GM12878 (cell line): ENCODE measurements around the gene BEAN1. TPM values are rescaled to one million over a fixed set of nuclear protein-coding genes. Genes with fewer than 3 reads are reported as not detected.

Source experiments
- ATAC-seq: fragments of 200-7000 bp; cut with Tn5 transposase; 3 replicates; pipeline ENCODE4 v1.9.1; 2020; ENCODE audit warnings: mild to moderate bottlenecking, moderate library complexity
- BruUV-seq: library from RNA; stranded (reverse); fragments of 400-500 nt; replicated peaks from 2 replicates; lab custom pipeline; 2021; lab: Mats Ljungman, UMichigan
- CTCF ChIA-PET: fragments of 300-600 bp; sonication (Branson Sonifier 250); formaldehyde crosslinking; extraction: SDS; loops from one replicate; lab custom pipeline; 2021; ENCODE audit warnings: inconsistent platforms; lab: Yijun Ruan, JAX
- POLR2A ChIA-PET: fragments of 350-600 bp; formaldehyde crosslinking; extraction: SDS; loops from one replicate; lab custom pipeline; 2021; ENCODE audit warnings: inconsistent platforms; lab: Charles Lee
- RAD21 ChIA-PET: fragments of 300-600 bp; sonication (Branson Sonifier 250); formaldehyde crosslinking; loops from one replicate; lab custom pipeline; 2023; ENCODE audit warnings: antibody characterized with exemption; ENCODE audit not compliant: unreplicated experiment; lab: Charles Lee
- SMC1A ChIA-PET: fragments of 300-600 bp; sonication (Branson Sonifier 250); formaldehyde crosslinking; loops from one replicate; lab custom pipeline; 2023; ENCODE audit not compliant: unreplicated experiment, uncharacterized antibody; lab: Charles Lee
- DNase-seq: peaks from one replicate; pipeline ENCODE4 v3.0.0-alpha.2; 2011; ENCODE audit warnings: low read depth, low spot score
- FAIRE-seq: peaks from 3 replicates; lab custom pipeline; 2011; peaks lifted over from hg19 to GRCh38; lab: Jason Lieb, UNC
- H2AFZ ChIP-seq: 2 replicates; pipeline ENCODE4 v1.6.0; 2011; ENCODE audit warnings: low read depth, low read length, control low read depth; ENCODE audit not compliant: control insufficient read depth
- H3K27ac ChIP-seq: 2 replicates; pipeline ENCODE4 v1.5.1; 2011; ENCODE audit warnings: control low read depth; ENCODE audit not compliant: control insufficient read depth, insufficient read depth
- H3K27me3 ChIP-seq, 2 experiments: replicated peaks in 1 of 2; 2 replicates each; pipeline versions ENCODE4 v1.6.0 to v1.6.1; 2011; ENCODE audit warnings: low read length in 1 of 2; ENCODE audit not compliant: control insufficient read depth in 2 of 2, insufficient read depth in 2 of 2
- H3K36me3 ChIP-seq, 2 experiments: 2 replicates each; pipeline ENCODE4 v1.5.1; 2011; ENCODE audit warnings: low read length in 1 of 2; ENCODE audit not compliant: control insufficient read depth in 2 of 2, insufficient read depth in 2 of 2
- H3K4me1 ChIP-seq: 2 replicates; pipeline ENCODE4 v1.6.1; 2011; ENCODE audit warnings: mild to moderate bottlenecking, low read length, moderate library complexity, mixed read lengths; ENCODE audit not compliant: control insufficient read depth, insufficient read depth
- H3K4me2 ChIP-seq: 2 replicates; pipeline ENCODE4 v1.6.0; 2011; ENCODE audit warnings: control low read depth; ENCODE audit not compliant: control insufficient read depth, insufficient read depth
- H3K4me3 ChIP-seq: fragments of 200-600 bp; sonication (generic); 2 replicates; pipeline ENCODE4 v1.5.1; 2016
- H3K79me2 ChIP-seq: 2 replicates; pipeline ENCODE4 v1.6.0; 2011; ENCODE audit warnings: low read length; ENCODE audit not compliant: control insufficient read depth, insufficient read depth
- H3K9ac ChIP-seq: 2 replicates; pipeline ENCODE4 v1.8.0; 2011; ENCODE audit warnings: low read length, control low read depth, mixed read lengths; ENCODE audit not compliant: control insufficient read depth, insufficient read depth
- H3K9me3 ChIP-seq: replicated peaks from 3 replicates; pipeline ENCODE4 v1.5.1; 2011; ENCODE audit warnings: mild to moderate bottlenecking, low read length; ENCODE audit not compliant: control insufficient read depth, insufficient read depth
- H4K20me1 ChIP-seq: 2 replicates; pipeline ENCODE4 v1.6.0; 2011; ENCODE audit not compliant: control insufficient read depth, insufficient read depth
- BCL3 ChIP-seq: IDR thresholded peaks from 2 replicates; pipeline ENCODE4 v1.6.1; 2011; ENCODE audit warnings: borderline replicate concordance, low read depth, mild to moderate bottlenecking, moderate library complexity, low read length; ENCODE audit not compliant: insufficient read depth, poor library complexity, severe bottlenecking
- FOXM1 ChIP-seq: IDR thresholded peaks from 2 replicates; pipeline ENCODE4 v1.6.1; 2012; ENCODE audit warnings: low read depth, mild to moderate bottlenecking, inconsistent platforms, low read length, moderate library complexity
- IKZF1 ChIP-seq: fragments of 450-650 bp; conservative IDR thresholded peaks from 2 replicates; pipeline ENCODE4 v1.6.1; 2017; ENCODE audit warnings: antibody characterized with exemption, mild to moderate bottlenecking
- IRF4 ChIP-seq: IDR thresholded peaks from 2 replicates; pipeline ENCODE4 v1.6.1; 2011; ENCODE audit warnings: low read depth, low read length
- MEF2B ChIP-seq: fragments of 450-650 bp; IDR thresholded peaks from 2 replicates; pipeline ENCODE4 v1.6.1; 2018; ENCODE audit warnings: mild to moderate bottlenecking, moderate library complexity; ENCODE audit not compliant: partially characterized antibody, poor library complexity, severe bottlenecking
- PAX5 ChIP-seq: IDR thresholded peaks from 2 replicates; pipeline ENCODE4 v1.6.1; 2011; ENCODE audit warnings: low read depth, low read length, borderline replicate concordance
- POU2F2 ChIP-seq: IDR thresholded peaks from 3 replicates; pipeline ENCODE4 v1.6.1; 2011; ENCODE audit warnings: low read depth, mild to moderate bottlenecking, low read length, borderline replicate concordance
- SMAD1 ChIP-seq: fragments of 450-650 bp; IDR thresholded peaks from 2 replicates; pipeline ENCODE4 v1.6.1; 2018; ENCODE audit warnings: mild to moderate bottlenecking, low read depth; ENCODE audit not compliant: partially characterized antibody
- SP1 ChIP-seq: IDR thresholded peaks from one replicate; pipeline ENCODE4 v1.6.1; 2011; ENCODE audit warnings: low read depth, low read length
- SREBF2 ChIP-seq: IDR thresholded peaks from 2 replicates; pipeline ENCODE4 v1.6.1; 2012; ENCODE audit warnings: mild to moderate bottlenecking, low read length
- TBL1XR1 ChIP-seq: IDR thresholded peaks from 2 replicates; pipeline ENCODE4 v1.6.1; 2012; ENCODE audit warnings: low read depth, low read length, improper control_type of control experiment
- USF2 ChIP-seq: IDR thresholded peaks from 2 replicates; pipeline ENCODE4 v1.6.1; 2011; ENCODE audit warnings: low read depth, low read length, improper control_type of control experiment, borderline replicate concordance
- WRNIP1 ChIP-seq: IDR thresholded peaks from 2 replicates; pipeline ENCODE4 v1.6.1; 2011; ENCODE audit warnings: low read depth, low read length, improper control_type of control experiment, borderline replicate concordance
- WGBS: methylation state at CpG from one replicate; pipeline ENCODE4 v1.1.6; 2016; ENCODE audit warnings: low lambda C conversion rate; ENCODE audit not compliant: insufficient replicate concordance, insufficient coverage; ENCODE audit errors: missing lambda C conversion rate; 5-methylcytosine and 5-hydroxymethylcytosine counted together
- in situ Hi-C: fragments of 300-500 bp; cut with MboI; formaldehyde crosslinking; loops from 9 replicates; pipeline ENCODE4 v1.14.3; 2018; ENCODE audit warnings: mixed read lengths
- intact Hi-C: fragments of 100-400 bp; cut with micrococcal nuclease; formaldehyde crosslinking; loops from one replicate; pipeline ENCODE4 v1.14.2; 2022; ENCODE audit not compliant: unreplicated experiment
- polyA plus RNA-seq, 11 experiments: library from polyadenylated mRNA; depleted of rRNA in 4 of 11; unstranded in 6 of 11; stranded (reverse) in 5 of 11; fragments of >200 nt; fragmentation: Nextera tagmentation in 4 of 11; fragmentation: Illumina TruSeq in 1 of 11; extraction: Ambion mirVana in 4 of 11; extraction: Trizol in 1 of 11; gene quantifications; 1 replicate in 1 of 11; 2 replicates in 10 of 11; pipeline versions ENCODE4 v1.2.1 to v1.2.3, GENCODE V29; 2011 to 2016; ENCODE audit warnings: inconsistent platforms in 2 of 11, missing spikeins in 2 of 11, low read depth in 1 of 11
- total RNA-seq, 4 experiments: library from RNA; depleted of rRNA in 3 of 4; stranded (reverse); fragments of >200 nt in 3 of 4; fragmentation: Illumina TruSeq in 1 of 4; extraction: Trizol in 1 of 4; gene quantifications; 2 replicates each; pipeline versions ENCODE4 v1.2.1 to v1.2.3, GENCODE V29; 2013 to 2021
- TF ChIP-seq, protein P1 (sequence below): fragments of 450-650 bp; formaldehyde crosslinking; IDR thresholded peaks from 2 replicates; pipeline ENCODE4 v1.4.0; 2020; ENCODE audit warnings: mild to moderate bottlenecking, moderate library complexity
- TF ChIP-seq, protein P2 (sequence below): fragments of 450-650 bp; IDR thresholded peaks from 2 replicates; pipeline ENCODE4 v1.6.1; 2014; ENCODE audit warnings: mild to moderate bottlenecking

The BEAN1 gene
- total and polyA plus RNA-seq, 10 of the 15 experiments (the other 5 are each of a cell fraction or from before 2014, with no cell fraction given): not detected

GRCh38 chr16:66490774-66491715 lies 64.0 kb downstream of the BEAN1 start (continued):
- no peak for TF ChIP-seq IRF4
- TF ChIP-seq BCL3: no peak
- TF ChIP-seq IKZF1: no peak

DNA sequence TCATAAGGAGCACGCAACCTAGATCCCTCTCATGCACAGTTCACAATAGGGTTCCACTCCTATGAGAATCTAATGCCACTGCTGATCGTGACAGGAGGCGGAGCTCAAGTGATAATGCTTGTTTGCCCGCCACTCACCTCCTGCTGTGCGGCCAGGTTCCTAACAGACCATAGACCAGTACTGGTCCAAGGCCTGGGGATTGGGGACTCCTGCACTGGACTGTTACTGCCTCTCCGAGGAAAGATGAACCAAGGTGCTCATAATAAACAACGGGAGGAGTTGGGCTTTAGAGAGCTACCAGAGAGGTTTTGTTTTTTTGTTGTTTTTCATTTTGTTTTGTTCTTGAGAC lies 64.6 kb downstream of the BEAN1 start:
- Histone ChIP-seq H2AFZ (no peak overlapping the region), H3K27ac (no peak overlapping the region), H3K9me3 (no peaks in the 10 kb centered on the region; the same call in 2 of the 3 replicates), H3K4me3 (no peak overlapping the region), H3K36me3 (no peaks in the 10 kb centered on the region), H3K4me2 (no peak overlapping the region), H3K4me1 (no peaks in the 10 kb centered on the region), H3K79me2 (no peaks in the 10 kb centered on the region), H3K9ac (no peak overlapping the region), H3K27me3 (no peaks in the 10 kb centered on the region; a peak in 2 of 4 replicates), H4K20me1 (no peaks in the 10 kb centered on the region)
- 50% methylated on average over 7 of the region's 7 CpGs for WGBS
- CTCF ChIA-PET: interaction anchor here (1.0 kb wide), 1 partner anchor 17 kb away, joined by 4 read pairs; no protein-coding TSS in a partner anchor
- FAIRE-seq: no peak
- ATAC-seq: no peak
- in situ Hi-C loops: no loop called here
- SMC1A ChIA-PET: interaction anchor here (0.9 to 1.4 kb wide), 2 partner anchors 17 to 71 kb away, joined by 3 to 4 read pairs; no protein-coding TSS in a partner anchor
- RAD21 ChIA-PET: interaction anchor here (1.1 kb wide), 1 partner anchor 70 kb away, joined by 3 read pairs; no protein-coding TSS in a partner anchor
- DNase-seq: no peak
- intact Hi-C loops: no loop called here
- POLR2A ChIA-PET: no interaction called here
- no TSS peak for BruUV-seq
- TF ChIP-seq, protein P1, sequence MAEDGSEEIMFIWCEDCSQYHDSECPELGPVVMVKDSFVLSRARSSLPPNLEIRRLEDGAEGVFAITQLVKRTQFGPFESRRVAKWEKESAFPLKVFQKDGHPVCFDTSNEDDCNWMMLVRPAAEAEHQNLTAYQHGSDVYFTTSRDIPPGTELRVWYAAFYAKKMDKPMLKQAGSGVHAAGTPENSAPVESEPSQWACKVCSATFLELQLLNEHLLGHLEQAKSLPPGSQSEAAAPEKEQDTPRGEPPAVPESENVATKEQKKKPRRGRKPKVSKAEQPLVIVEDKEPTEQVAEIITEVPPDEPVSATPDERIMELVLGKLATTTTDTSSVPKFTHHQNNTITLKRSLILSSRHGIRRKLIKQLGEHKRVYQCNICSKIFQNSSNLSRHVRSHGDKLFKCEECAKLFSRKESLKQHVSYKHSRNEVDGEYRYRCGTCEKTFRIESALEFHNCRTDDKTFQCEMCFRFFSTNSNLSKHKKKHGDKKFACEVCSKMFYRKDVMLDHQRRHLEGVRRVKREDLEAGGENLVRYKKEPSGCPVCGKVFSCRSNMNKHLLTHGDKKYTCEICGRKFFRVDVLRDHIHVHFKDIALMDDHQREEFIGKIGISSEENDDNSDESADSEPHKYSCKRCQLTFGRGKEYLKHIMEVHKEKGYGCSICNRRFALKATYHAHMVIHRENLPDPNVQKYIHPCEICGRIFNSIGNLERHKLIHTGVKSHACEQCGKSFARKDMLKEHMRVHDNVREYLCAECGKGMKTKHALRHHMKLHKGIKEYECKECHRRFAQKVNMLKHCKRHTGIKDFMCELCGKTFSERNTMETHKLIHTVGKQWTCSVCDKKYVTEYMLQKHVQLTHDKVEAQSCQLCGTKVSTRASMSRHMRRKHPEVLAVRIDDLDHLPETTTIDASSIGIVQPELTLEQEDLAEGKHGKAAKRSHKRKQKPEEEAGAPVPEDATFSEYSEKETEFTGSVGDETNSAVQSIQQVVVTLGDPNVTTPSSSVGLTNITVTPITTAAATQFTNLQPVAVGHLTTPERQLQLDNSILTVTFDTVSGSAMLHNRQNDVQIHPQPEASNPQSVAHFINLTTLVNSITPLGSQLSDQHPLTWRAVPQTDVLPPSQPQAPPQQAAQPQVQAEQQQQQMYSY: no peak
- TF ChIP-seq WRNIP1 (no peak), TBL1XR1 (no peak), SREBF2 (no peak), POU2F2 (no peak), MEF2B (no peak), SMAD1 (no peak), SP1 (no peak), FOXM1 (no peak), USF2 (no peak), PAX5 (no peak)
- TF ChIP-seq, protein P2, sequence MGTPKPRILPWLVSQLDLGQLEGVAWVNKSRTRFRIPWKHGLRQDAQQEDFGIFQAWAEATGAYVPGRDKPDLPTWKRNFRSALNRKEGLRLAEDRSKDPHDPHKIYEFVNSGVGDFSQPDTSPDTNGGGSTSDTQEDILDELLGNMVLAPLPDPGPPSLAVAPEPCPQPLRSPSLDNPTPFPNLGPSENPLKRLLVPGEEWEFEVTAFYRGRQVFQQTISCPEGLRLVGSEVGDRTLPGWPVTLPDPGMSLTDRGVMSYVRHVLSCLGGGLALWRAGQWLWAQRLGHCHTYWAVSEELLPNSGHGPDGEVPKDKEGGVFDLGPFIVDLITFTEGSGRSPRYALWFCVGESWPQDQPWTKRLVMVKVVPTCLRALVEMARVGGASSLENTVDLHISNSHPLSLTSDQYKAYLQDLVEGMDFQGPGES: no peak
